HG03196 (cell line): ENCODE results near the gene THSD7A.

Experiments used
- ATAC-seq: cut with Tn5 transposase; IDR thresholded peaks from one replicate; pipeline ENCODE4 v1.9.1; 2021; ENCODE audit not compliant: unreplicated experiment

THSD7A gene

GRCh38 chr7:11753433-11753832 is 78.6 kb downstream of the THSD7A start:
- ATAC-seq, result no peak

- no peak for ATAC-seq
Observed at GRCh38 chr7:11751807-11752389, 80.1 kb downstream of the THSD7A start.

GRCh38 chr7:11751315-11751714 is 80.7 kb downstream of the THSD7A start:
- ATAC-seq, result no peak

- ATAC-seq, result no peak
Observed at GRCh38 chr7:11750191-11750590, 81.8 kb downstream of the THSD7A start.

GRCh38 chr7:11749629-11750028 is 82.4 kb downstream of the THSD7A start:
- ATAC-seq, result no peak

GRCh38 chr7:11748884-11749283 is 83.1 kb downstream of the THSD7A start:
- ATAC-seq, result no peak

GRCh38 chr7:11747715-11748485 is 84.1 kb downstream of the THSD7A start:
- no peak for ATAC-seq

- no peak for ATAC-seq
Observed at GRCh38 chr7:11746591-11746990, 85.4 kb downstream of the THSD7A start.

- no peak for ATAC-seq
Observed at GRCh38 chr7:11743548-11743947, 88.5 kb downstream of the THSD7A start.

GRCh38 chr7:11743016-11743415 is 89.0 kb downstream of the THSD7A start:
- ATAC-seq, result no peak

- no peak for ATAC-seq
Observed at GRCh38 chr7:11742496-11742895, 89.5 kb downstream of the THSD7A start.

- no peak for ATAC-seq
Observed at GRCh38 chr7:11737723-11738122, 94.3 kb downstream of the THSD7A start.

- ATAC-seq, result no peak
Observed at GRCh38 chr7:11732207-11732606, 99.8 kb downstream of the THSD7A start.

GRCh38 chr7:11730725-11731124 is 101.3 kb downstream of the THSD7A start:
- ATAC-seq, result no peak

- ATAC-seq, result no peak
Observed at GRCh38 chr7:11727864-11728263, 104.1 kb downstream of the THSD7A start.

- no peak for ATAC-seq
Observed at GRCh38 chr7:11726794-11727155, 105.2 kb downstream of the THSD7A start.

GRCh38 chr7:11726001-11726793 is 105.8 kb downstream of the THSD7A start:
- no peak for ATAC-seq

- no peak for ATAC-seq
Observed at GRCh38 chr7:11716185-11716584, 115.8 kb downstream of the THSD7A start.

- ATAC-seq, result no peak
Observed at GRCh38 chr7:11714676-11715075, 117.3 kb downstream of the THSD7A start.

- no peak for ATAC-seq
Observed at GRCh38 chr7:11714205-11714604, 117.8 kb downstream of the THSD7A start.

GRCh38 chr7:11713352-11713751 is 118.6 kb downstream of the THSD7A start:
- ATAC-seq, result no peak

GRCh38 chr7:11710377-11710776 is 121.6 kb downstream of the THSD7A start:
- no peak for ATAC-seq
